ENCODE results near the gene SLC35A2.

Gene SLC35A2

GRCh38 chrX:48911412-48912182 is at the start of gene SLC35A2:
Gene SLC35A2, minus strand, starts transcription at chrX:48911646. Its CDS starts 10 bp downstream, at chrX:48911636.
- DNase-seq (ENCODE audit: low spot score): peak; percentile 83

GRCh38 chrX:48960291-48960690 is 48.8 kb upstream of the SLC35A2 start:
- DNase-seq (ENCODE audit: low spot score): peak; percentile 39

GRCh38 chrX:48958635-48959094 is 47.2 kb upstream of the SLC35A2 start:
- peak; percentile 75 for DNase-seq (ENCODE audit: low spot score)

- DNase-seq (ENCODE audit: low spot score): peak; percentile 97
Observed at GRCh38 chrX:48957827-48958634, 46.6 kb upstream of the SLC35A2 start.

GRCh38 chrX:48957477-48957826 is 46.0 kb upstream of the SLC35A2 start, which contains the start of gene OTUD5:
Gene OTUD5, minus strand, starts transcription at chrX:48957607. Its CDS starts 37 bp downstream, at chrX:48957570.
- no peak for DNase-seq (ENCODE audit: low spot score)

- DNase-seq (ENCODE audit: low spot score): peak; percentile 75
Observed at GRCh38 chrX:48956728-48957414, 45.4 kb upstream of the SLC35A2 start.

GRCh38 chrX:48948589-48948988 is 37.1 kb upstream of the SLC35A2 start:
- DNase-seq (ENCODE audit: low spot score): peak; percentile 15

- DNase-seq (ENCODE audit: low spot score): peak; percentile 74
Observed at GRCh38 chrX:48945517-48946348, 34.3 kb upstream of the SLC35A2 start.

GRCh38 chrX:48942895-48943294 is 31.4 kb upstream of the SLC35A2 start:
- peak; percentile 41 for DNase-seq (ENCODE audit: low spot score)

- peak; percentile 84 for DNase-seq (ENCODE audit: low spot score)
Observed at GRCh38 chrX:48940404-48940955, 29.0 kb upstream of the SLC35A2 start.

- peak; percentile 42 for DNase-seq (ENCODE audit: low spot score)
Observed at GRCh38 chrX:48939524-48940228, 28.2 kb upstream of the SLC35A2 start.

- peak; percentile 59 for DNase-seq (ENCODE audit: low spot score)
Observed at GRCh38 chrX:48938721-48939425, 27.4 kb upstream of the SLC35A2 start.

- DNase-seq (ENCODE audit: low spot score): peak; percentile 64
Observed at GRCh38 chrX:48937054-48937907, 25.8 kb upstream of the SLC35A2 start.

GRCh38 chrX:48936429-48937053 is 25.1 kb upstream of the SLC35A2 start:
- no peak for DNase-seq (ENCODE audit: low spot score)

GRCh38 chrX:48935301-48935670 is 23.8 kb upstream of the SLC35A2 start:
- DNase-seq (ENCODE audit: low spot score): no peak

- no peak for DNase-seq (ENCODE audit: low spot score)
Observed at GRCh38 chrX:48934581-48935300, 23.3 kb upstream of the SLC35A2 start.

- DNase-seq (ENCODE audit: low spot score): no peak
Observed at GRCh38 chrX:48933757-48934156, 22.3 kb upstream of the SLC35A2 start.

Data from hematopoietic multipotent progenitor cell treated with erythropoietin and hydrocortisone succinate and interleukin-3 and kit ligand, for 17 days (in vitro differentiated cells).